Measurements from ENCODE around the gene FRMD1.

Gene FRMD1

GRCh38 chr6:168095171-168095691, 16.2 kb upstream of the FRMD1 start:
- no peak for DNase-seq (ENCODE audit: low spot score)

- DNase-seq (ENCODE audit: low spot score) = no peak
These were observed 14.6 kb upstream of the FRMD1 start for GRCh38 chr6:168093634-168094033.

GRCh38 chr6:168093071-168093505, 14.1 kb upstream of the FRMD1 start:
- no peak for DNase-seq (ENCODE audit: low spot score)

- DNase-seq (ENCODE audit: low spot score) = no peak
These were observed 13.5 kb upstream of the FRMD1 start for GRCh38 chr6:168092541-168092940.

GRCh38 chr6:168091381-168092264, 12.6 kb upstream of the FRMD1 start:
- DNase-seq (ENCODE audit: low spot score) = no peak

- no peak for DNase-seq (ENCODE audit: low spot score)
These were observed 11.7 kb upstream of the FRMD1 start for GRCh38 chr6:168090706-168091105.

- DNase-seq (ENCODE audit: low spot score) = no peak
These were observed 11.2 kb upstream of the FRMD1 start for GRCh38 chr6:168090064-168090690.

GRCh38 chr6:168089186-168090063, 10.4 kb upstream of the FRMD1 start:
- DNase-seq (ENCODE audit: low spot score) = no peak

GRCh38 chr6:168088161-168089053, 9.4 kb upstream of the FRMD1 start:
- DNase-seq (ENCODE audit: low spot score) = peak; percentile 41

GRCh38 chr6:168087436-168088160, 8.6 kb upstream of the FRMD1 start:
- DNase-seq (ENCODE audit: low spot score) = no peak

GRCh38 chr6:168086616-168087015, 7.6 kb upstream of the FRMD1 start:
- no peak for DNase-seq (ENCODE audit: low spot score)

GRCh38 chr6:168086066-168086465, 7.1 kb upstream of the FRMD1 start:
- DNase-seq (ENCODE audit: low spot score) = no peak

GRCh38 chr6:168084465-168085160, 5.6 kb upstream of the FRMD1 start:
- DNase-seq (ENCODE audit: low spot score) = no peak

- no peak for DNase-seq (ENCODE audit: low spot score)
These were observed 4.5 kb upstream of the FRMD1 start for GRCh38 chr6:168083514-168083885.

GRCh38 chr6:168082860-168083513, 4.0 kb upstream of the FRMD1 start:
- DNase-seq (ENCODE audit: low spot score) = no peak

GRCh38 chr6:168081858-168082546, 3.0 kb upstream of the FRMD1 start:
- no peak for DNase-seq (ENCODE audit: low spot score)

- DNase-seq (ENCODE audit: low spot score) = no peak
These were observed 1.5 kb upstream of the FRMD1 start for GRCh38 chr6:168080393-168081077.

Data from AG08395 (cell line).